Fibroblast of mammary gland (primary cell): ENCODE measurements around the gene BMERB1.

Source experiments
- DNase-seq: peaks from one replicate; pipeline ENCODE4 v3.0.0-alpha.2; 2010; ENCODE audit warnings: low read depth
- H3K4me3 ChIP-seq: 2 replicates; pipeline ENCODE4 v1.5.1; 2011; ENCODE audit warnings: low read depth, mild to moderate bottlenecking, low read length, moderate library complexity; ENCODE audit not compliant: control insufficient read depth
- TF ChIP-seq, protein P1 (sequence below): conservative IDR thresholded peaks from 2 replicates; pipeline ENCODE4 v1.5.1; 2011; ENCODE audit warnings: low read depth, low read length, inconsistent platforms; ENCODE audit not compliant: control insufficient read depth, insufficient read depth

BMERB1 gene

DNA sequence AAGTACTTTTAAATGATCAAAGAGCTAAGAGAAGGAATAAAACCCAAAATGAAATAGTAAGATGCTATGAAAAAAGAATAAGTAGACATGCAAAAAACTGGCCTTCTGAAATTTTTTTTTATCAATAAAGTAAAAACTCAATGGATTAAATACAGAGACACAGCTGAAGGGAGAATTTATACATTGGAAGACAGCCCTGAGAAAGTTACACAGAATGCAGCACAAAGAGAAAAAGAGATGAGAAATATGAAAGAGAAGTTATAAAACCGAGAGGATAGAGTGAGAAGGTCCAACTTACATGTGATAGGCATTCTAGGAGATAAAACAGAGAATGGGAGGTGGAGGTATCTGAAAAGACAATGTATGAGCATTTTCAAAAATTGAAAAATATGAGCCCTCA is 151.6 kb downstream of the BMERB1 start:
- DNase-seq = no peak
- no peak overlapping the region for H3K4me3 ChIP-seq
- TF ChIP-seq, protein P1, sequence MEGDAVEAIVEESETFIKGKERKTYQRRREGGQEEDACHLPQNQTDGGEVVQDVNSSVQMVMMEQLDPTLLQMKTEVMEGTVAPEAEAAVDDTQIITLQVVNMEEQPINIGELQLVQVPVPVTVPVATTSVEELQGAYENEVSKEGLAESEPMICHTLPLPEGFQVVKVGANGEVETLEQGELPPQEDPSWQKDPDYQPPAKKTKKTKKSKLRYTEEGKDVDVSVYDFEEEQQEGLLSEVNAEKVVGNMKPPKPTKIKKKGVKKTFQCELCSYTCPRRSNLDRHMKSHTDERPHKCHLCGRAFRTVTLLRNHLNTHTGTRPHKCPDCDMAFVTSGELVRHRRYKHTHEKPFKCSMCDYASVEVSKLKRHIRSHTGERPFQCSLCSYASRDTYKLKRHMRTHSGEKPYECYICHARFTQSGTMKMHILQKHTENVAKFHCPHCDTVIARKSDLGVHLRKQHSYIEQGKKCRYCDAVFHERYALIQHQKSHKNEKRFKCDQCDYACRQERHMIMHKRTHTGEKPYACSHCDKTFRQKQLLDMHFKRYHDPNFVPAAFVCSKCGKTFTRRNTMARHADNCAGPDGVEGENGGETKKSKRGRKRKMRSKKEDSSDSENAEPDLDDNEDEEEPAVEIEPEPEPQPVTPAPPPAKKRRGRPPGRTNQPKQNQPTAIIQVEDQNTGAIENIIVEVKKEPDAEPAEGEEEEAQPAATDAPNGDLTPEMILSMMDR = no peak

DNA sequence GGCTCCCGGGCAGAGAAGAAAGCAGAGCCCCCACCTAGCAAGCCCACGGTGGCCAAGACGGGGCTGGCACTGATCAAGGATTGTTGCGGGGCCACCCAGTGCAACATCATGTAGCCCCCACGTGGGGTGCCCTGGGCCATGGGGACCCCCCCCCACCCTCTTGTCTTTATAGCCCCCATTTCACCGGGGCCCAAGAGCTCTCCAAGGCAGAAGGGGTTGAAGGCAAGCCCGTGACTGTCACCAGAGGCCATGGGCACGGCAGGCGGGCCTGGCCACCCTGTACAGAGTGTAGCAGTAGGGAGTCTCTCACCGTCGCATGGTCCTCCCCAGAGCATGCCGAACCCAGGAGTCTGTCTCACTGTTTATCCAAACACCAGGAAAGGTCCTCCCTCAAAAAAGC is 152.3 kb downstream of the BMERB1 start:
- H3K4me3 ChIP-seq = no peak overlapping the region
- TF ChIP-seq, protein P1 = no peak
- no peak for DNase-seq

DNA sequence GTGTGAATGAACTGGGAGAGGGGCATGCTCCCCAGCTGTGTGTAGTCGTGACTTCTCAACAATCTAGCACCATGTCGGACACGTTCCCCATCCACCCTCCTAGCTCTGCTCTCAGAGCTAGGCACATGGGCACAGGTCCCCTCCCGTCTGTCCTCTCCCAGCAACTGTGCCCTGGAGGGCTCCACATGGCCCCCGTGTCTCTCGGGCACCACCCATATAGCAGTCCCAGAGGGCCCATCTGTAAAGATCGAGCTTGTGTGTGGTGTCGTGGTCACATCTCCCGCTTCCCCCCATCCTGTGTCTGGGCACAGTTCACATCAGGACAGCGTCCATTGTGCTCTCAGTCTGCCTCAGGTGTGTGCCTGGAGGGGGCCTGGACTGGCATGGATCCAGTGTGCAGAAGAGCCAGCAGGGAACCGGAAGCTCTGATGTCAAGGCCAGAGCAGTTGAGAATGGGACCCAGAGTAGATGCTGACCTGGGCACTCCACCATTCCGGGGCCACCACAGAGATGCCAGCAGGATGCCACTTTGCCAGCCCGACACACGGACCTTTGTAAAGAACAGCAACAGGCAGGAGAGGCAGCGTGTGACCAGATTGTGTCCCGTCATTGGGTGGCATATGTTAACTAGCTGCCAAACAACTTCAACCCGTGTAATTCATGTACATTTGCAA is 152.9 kb downstream of the BMERB1 start:
- TF ChIP-seq, protein P1 = no peak
- H3K4me3 ChIP-seq = no peak overlapping the region
- DNase-seq = no peak

DNA sequence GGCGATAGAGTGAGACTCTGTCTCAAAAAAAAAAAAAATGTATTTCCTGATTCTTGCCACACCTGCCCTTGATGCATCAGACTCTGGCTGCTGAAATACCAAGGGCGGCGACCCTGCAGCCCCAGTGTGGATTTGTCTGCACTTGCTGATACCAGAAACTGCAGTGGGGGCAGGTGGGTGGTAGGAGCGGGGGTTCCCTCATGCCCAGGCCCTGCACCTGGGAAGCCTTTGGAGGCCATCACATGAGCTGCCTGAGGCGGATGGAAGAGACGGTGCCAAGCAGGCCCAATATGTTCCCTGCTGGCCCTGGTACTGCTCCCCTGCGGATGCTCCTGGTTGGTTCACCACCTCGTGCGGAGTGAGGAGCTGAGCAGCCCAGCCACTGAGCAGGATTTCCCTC is 157.9 kb downstream of the BMERB1 start:
- DNase-seq = no peak
- no peak overlapping the region for H3K4me3 ChIP-seq
- TF ChIP-seq, protein P1 = no peak

DNA sequence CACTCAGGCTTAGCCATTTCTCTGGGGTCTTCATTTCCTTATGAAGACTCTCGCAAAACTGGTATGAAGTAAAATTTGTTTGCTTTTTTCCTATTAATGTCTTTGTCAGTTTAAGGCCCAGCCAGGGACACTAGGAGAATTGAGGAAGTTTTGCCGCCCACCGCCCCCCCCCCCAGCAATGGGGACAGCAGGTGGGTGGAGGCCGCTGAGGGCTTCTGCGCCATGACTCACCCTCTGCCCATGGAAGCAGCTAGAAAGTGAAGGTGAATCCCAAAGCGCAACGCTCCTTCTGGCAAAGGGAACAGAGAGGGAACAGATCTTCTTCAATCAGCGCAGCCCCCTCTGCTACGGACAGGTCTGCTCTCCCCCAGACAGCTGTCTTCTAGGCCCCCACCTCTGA is 158.8 kb downstream of the BMERB1 start:
- TF ChIP-seq, protein P1 = no peak
- DNase-seq = no peak
- no peak overlapping the region for H3K4me3 ChIP-seq

DNA sequence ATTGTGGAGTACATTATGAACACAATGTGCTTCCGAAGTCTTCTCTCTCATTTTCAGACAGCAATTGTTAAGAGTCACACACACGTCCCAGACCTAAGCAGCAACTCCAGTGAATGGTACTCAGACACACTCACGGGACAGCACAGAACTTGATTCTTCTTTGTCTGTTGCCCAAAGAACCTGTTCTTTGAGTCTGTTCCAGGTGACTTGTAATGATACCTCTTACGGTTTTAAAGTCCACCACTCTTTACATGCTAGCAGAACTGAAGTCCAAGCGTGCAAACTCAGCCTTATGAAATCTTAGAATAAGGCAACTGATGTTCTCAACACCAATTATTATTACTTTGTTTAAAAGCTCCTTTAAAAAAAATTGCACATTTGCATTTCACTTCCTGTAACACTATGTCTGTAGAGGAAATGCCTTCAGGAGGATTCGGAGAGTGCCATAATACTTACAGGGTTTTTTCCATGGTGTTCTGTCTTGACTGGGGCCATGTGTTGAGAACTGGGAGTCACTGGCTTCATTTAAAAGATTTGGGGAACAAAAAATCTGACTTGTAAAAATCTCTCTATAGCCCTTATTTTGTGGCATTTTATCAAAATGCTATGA is 160.4 kb downstream of the BMERB1 start:
- TF ChIP-seq, protein P1 = no peak
- no peak for DNase-seq
- H3K4me3 ChIP-seq = no peak overlapping the region
